ENCODE measurements around the gene PCIF1. TPM values are rescaled to one million over a fixed set of nuclear protein-coding genes. Genes with fewer than 3 reads are reported as not detected.
"Not testable (repeated sequence)": the region's sequence is repeated elsewhere in the genome, so short reads cannot be mapped to it uniquely, and the experiment has no call there.

Gene PCIF1
- polyA plus RNA-seq, 2 of the 4 experiments (the other 2 are of a cell fraction): 19.7 to 21.6 TPM

DNA sequence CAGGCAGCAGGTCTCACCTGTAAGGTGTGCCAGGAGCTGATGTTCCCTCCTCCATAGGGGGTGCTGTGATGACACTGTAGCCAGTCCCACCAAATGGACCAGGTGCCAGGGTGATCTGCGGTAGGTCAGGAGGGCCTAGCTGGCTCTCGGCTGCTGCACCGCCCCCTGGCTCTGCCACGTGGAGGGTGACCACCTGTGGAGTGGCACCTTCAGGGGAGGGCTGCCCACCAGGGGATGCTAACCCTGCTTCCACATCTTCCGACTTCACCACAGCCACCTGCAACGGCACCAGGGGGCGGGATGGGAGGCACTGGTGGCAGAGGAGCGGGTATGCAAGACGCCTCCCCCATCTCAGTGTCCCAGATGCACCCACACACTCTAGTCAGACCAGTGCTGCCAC, 19.2 kb downstream of the PCIF1 start:
- H3K4me2 ChIP-seq: no peak overlapping the region
- H3K9me3 ChIP-seq: peaks cover 1% of the 10 kb centered on the region; the same call in 1 of the 3 replicates
- FAIRE-seq (no peak), DNase-seq (ENCODE audit: low read depth in 1 of 2, low spot score in 1 of 2) (no peak), ATAC-seq (no peak)
- ChIA-PET CTCF (interaction anchor here (0.5 to 21.4 kb wide), 9 partner anchors 9 to 104 kb away, joined by 3 to 358 read pairs (median 3); partner anchors contain the start of gene ZNF335), POLR2A (interaction anchor here (1.1 to 1.3 kb wide), 2 partner anchors 9 to 19 kb away, joined by 3 read pairs; no protein-coding TSS in a partner anchor)
- H3K4me1 ChIP-seq: no peaks in the 10 kb centered on the region
- no peak overlapping the region for H3K27ac ChIP-seq
- TF ChIP-seq FOSB (CRISPR knock-in tag; IDR thresholded peaks at IDR 0.05): no peak
- TF ChIP-seq, protein P1, sequence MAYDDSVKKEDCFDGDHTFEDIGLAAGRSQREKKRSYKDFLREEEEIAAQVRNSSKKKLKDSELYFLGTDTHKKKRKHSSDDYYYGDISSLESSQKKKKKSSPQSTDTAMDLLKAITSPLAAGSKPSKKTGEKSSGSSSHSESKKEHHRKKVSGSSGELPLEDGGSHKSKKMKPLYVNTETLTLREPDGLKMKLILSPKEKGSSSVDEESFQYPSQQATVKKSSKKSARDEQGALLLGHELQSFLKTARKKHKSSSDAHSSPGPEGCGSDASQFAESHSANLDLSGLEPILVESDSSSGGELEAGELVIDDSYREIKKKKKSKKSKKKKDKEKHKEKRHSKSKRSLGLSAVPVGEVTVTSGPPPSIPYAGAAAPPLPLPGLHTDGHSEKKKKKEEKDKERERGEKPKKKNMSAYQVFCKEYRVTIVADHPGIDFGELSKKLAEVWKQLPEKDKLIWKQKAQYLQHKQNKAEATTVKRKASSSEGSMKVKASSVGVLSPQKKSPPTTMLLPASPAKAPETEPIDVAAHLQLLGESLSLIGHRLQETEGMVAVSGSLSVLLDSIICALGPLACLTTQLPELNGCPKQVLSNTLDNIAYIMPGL (CRISPR knock-in tag; IDR thresholded peaks at IDR 0.05; ENCODE audit: borderline replicate concordance): no peak
- TF ChIP-seq CEBPB (IDR thresholded peaks at IDR 0.05): no peak
- TF ChIP-seq, protein P2, sequence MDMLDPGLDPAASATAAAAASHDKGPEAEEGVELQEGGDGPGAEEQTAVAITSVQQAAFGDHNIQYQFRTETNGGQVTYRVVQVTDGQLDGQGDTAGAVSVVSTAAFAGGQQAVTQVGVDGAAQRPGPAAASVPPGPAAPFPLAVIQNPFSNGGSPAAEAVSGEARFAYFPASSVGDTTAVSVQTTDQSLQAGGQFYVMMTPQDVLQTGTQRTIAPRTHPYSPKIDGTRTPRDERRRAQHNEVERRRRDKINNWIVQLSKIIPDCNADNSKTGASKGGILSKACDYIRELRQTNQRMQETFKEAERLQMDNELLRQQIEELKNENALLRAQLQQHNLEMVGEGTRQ (IDR thresholded peaks at IDR 0.05): no peak
- TF ChIP-seq NPAS2 (CRISPR knock-in tag; IDR thresholded peaks at IDR 0.05; ENCODE audit: borderline replicate concordance): no peak
- no peak for TF ChIP-seq HOXA7 (CRISPR knock-in tag; IDR thresholded peaks at IDR 0.05)
- TF ChIP-seq ZNF302 (CRISPR knock-in tag; IDR thresholded peaks at IDR 0.05): no peak
- no peak overlapping the region for H3K4me3 ChIP-seq
- 90% methylated on average over 9 of the region's 9 CpGs for WGBS (ENCODE audit: missing lambda C conversion rate)

DNA sequence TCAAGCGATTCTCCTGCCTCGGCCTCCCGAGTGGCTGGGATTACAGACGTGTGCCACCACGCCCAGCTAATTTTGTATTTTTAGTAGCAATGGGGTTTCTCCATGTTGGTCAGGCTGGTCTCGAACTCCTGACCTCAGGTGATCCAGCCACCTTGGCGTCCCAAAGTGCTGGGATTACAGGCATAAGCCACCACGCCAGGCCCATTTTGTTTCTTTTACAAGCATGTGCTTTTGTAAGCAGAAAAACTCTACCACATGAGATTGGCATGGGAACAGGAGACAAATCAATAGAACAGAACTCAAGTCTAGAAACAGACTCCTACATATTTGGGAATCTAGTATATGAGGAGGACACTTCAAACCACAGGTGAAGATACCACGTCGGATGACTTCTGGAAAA, 21.8 kb downstream of the PCIF1 start:
- H3K9me3 ChIP-seq; H3K4me3 ChIP-seq; H3K4me1 ChIP-seq; FAIRE-seq; DNase-seq (ENCODE audit: low read depth in 1 of 2, low spot score in 1 of 2); H3K4me2 ChIP-seq; POLR2A ChIA-PET; H3K27ac ChIP-seq; ATAC-seq: not testable (repeated sequence)
- 94% methylated on average over 10 of the region's 10 CpGs for WGBS (ENCODE audit: missing lambda C conversion rate)
- CTCF ChIA-PET: interaction anchor here (0.6 to 21.4 kb wide), 2 partner anchors 10 to 31 kb away, joined by 5 to 358 read pairs; partner anchors contain the start of gene ZNF335

DNA sequence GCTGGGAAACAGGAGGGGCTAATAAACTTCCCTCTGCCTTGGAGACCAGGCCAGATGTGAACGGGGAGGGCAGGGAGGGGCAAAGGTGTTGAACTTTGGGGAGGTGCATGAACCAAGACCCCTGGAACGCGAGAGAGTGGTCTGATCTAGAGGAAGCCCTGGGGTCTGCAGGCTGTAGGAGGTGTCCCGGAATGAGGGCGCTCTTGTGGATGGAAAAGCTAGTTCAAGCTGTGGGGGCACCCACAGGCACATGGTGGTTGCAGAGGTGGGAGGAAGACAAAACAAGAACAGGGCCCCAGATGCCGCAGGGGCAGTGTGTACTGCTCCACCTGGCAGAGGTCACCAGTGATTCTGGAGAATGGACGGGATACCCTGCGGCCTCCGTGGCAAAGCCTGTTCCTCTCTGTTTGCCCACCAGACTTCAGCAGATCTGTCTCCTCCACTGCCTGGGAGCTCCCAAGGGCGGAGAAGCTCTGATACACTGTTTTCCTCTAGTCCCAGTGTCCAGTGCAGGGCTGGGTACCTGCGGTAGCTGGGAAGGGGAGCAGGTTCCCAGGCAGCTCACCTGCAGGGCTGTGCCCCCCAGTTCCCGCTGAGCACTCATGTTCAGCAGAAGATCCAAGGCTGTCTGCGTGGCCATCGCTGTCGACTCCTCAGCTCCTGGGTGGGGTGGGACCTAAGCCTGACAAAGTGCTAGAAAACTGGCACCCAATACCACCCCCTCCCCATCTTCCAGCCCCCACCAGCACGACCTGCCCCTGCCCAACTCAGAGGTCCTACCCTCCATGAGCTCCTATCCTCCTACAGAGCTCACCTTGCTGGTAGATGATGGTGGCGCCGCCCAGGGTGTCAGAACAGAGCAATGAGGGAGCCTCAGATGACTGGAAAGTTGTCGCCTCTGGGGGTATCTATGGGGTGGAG, 22.8 kb downstream of the PCIF1 start:
- H3K9me3 ChIP-seq: peaks cover 4% of the 10 kb centered on the region; the same call in 1 of the 3 replicates
- CTCF ChIA-PET: interaction anchor here (1.0 to 21.4 kb wide), 6 partner anchors 9 to 158 kb away, joined by 3 to 358 read pairs (median 6); partner anchors contain the start of gene ZNF335
- no peak for DNase-seq (ENCODE audit: low read depth in 1 of 2, low spot score in 1 of 2)
- H3K4me2 ChIP-seq: no peak overlapping the region
- no peaks in the 10 kb centered on the region for H3K4me1 ChIP-seq
- POLR2A ChIA-PET: interaction anchor here (0.7 to 1.3 kb wide), 3 partner anchors 16 to 22 kb away, joined by 3 to 5 read pairs (median 3); no protein-coding TSS in a partner anchor
- FAIRE-seq: no peak
- TF ChIP-seq ATOH8 (CRISPR knock-in tag; IDR thresholded peaks at IDR 0.05; ENCODE audit: low read depth) (no peak), GATA3 (IDR thresholded peaks at IDR 0.05; ENCODE audit: borderline replicate concordance) (no peak), RFX5 (IDR thresholded peaks at IDR 0.05) (no peak), ELK1 (IDR thresholded peaks at IDR 0.05; ENCODE audit: low read depth, low read length) (no peak), CBX2 (IDR thresholded peaks at IDR 0.05; ENCODE audit: borderline replicate concordance, low read depth) (no peak), MYC (IDR thresholded peaks at IDR 0.05; ENCODE audit: borderline replicate concordance, low read length) (no peak), RAD21 (conservative IDR thresholded peaks at IDR 0.05 in 1 of 2, IDR thresholded peaks at IDR 0.05 in 1 of 2) (no peak), MAFK (IDR thresholded peaks at IDR 0.05; ENCODE audit: partially characterized antibody) (no peak)
- TF ChIP-seq, protein P2 (IDR thresholded peaks at IDR 0.05): no peak
- no peak overlapping the region for H3K4me3 ChIP-seq
- H3K27ac ChIP-seq: no peak overlapping the region
- whole genome bisulfite sequencing (ENCODE audit: missing lambda C conversion rate): 91% methylated on average over 18 of the region's 19 CpGs
- ATAC-seq: no peak

Measured in A549 (cell line).